NCI-H526 treated with DMSO at 0.1 percent for 48 hours (cell line): Measurements from ENCODE around the gene RNASE13.
A peak's percentile ranks its signal among the peaks of the same experiment; 100 is the strongest.

Source experiments
- DNase-seq: peaks from one replicate; lab custom pipeline; 2025; lab: John Stamatoyannopoulos, UW

RNASE13 gene, protein sequence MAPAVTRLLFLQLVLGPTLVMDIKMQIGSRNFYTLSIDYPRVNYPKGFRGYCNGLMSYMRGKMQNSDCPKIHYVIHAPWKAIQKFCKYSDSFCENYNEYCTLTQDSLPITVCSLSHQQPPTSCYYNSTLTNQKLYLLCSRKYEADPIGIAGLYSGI

DNA sequence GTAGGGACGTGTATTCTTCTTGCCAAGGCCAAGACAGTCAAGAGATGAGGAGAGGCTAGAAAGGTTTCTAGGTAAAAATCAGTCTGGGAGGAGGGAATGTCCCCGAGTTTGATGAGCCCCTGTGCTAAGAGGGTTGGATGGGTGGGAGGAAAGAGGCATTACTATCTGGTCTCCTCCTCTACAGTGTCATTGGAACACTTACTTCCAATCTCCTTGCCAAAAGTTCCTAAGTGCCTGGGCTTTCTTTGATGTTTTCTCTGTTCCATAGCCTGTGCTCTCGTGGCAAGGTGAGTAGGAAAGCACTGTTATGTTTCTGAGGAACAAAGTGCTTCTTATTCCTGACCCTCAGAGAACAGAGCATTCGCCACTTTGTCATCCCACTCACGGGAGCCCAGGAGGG is at the start of gene RNASE13:
RNASE13 (minus strand) TSS at position 101 of the 400 bp plus-strand sequence. CDS start 519 bp downstream, outside the sequence.
- DNase-seq: no peak

DNA sequence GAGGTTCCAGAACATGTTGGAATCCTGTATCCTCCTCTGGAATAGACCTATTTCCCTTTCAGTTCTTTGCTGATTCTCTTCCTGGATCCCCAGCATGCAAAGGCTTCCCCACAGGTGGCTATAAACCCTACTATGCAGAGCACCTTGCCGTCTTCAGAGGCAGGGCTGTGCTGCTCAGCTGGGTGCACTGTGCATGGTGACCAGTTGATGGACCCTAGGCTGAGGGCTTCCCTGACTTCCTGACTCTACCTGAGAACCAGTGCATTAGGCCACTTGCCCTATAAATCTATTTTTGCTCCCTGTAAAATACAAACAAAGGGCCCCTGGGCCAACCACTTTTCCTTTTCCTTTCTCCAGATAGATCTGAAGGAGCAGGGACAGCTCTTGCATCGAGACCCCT is 49.8 kb upstream of the RNASE13 start:
- DNase-seq: no peak

DNA sequence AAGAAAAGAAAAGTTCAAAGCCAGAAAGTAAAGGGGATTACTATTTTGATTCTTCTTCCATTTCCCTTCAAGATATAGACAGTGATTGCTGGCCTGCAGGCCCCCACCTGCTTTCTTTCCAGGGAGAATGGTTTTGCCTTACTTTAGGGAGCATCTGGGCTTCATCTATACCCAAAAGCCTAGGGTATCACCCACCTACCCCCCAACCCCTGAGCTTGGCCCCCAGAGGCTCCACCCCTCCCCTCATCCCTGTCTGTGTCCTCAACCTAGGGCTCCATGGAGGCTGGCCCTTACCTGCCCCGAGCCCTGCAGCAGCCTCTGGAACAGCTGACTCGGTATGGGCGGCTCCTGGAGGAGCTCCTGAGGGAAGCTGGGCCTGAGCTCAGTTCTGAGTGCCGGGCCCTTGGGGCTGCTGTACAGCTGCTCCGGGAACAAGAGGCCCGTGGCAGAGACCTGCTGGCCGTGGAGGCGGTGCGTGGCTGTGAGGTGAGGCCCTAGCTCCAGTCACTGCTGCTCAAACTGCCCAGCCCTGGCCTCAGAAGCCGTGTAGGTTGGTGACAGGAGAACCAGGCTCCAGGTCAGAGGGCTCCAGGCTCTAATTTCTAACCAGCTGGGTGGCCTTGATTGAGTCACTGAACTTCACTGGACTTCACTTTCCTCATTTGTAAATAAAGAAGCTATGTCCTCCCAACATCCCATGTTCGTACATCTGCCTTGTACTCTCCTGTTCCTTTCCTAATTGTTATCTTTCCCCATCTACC is 49.1 kb upstream of the RNASE13 start:
- DNase-seq: no peak

DNA sequence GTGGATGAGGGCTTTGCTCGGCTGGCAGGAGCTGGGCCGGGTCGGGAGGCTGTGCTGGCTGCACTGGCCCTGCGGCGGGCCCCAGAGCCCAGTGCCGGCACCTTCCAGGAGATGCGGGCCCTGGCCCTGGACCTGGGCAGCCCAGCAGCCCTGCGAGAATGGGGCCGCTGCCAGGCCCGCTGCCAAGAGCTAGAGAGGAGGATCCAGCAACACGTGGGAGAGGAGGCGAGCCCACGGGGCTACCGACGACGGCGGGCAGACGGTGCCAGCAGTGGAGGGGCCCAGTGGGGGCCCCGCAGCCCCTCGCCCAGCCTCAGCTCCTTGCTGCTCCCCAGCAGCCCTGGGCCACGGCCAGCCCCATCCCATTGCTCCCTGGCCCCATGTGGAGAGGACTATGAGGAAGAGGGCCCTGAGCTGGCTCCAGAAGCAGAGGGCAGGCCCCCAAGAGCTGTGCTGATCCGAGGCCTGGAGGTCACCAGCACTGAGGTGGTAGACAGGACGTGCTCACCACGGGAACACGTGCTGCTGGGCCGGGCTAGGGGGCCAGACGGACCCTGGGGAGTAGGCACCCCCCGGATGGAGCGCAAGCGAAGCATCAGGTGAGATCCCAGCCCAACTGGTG is 47.0 kb upstream of the RNASE13 start:
- DNase-seq: no peak

DNA sequence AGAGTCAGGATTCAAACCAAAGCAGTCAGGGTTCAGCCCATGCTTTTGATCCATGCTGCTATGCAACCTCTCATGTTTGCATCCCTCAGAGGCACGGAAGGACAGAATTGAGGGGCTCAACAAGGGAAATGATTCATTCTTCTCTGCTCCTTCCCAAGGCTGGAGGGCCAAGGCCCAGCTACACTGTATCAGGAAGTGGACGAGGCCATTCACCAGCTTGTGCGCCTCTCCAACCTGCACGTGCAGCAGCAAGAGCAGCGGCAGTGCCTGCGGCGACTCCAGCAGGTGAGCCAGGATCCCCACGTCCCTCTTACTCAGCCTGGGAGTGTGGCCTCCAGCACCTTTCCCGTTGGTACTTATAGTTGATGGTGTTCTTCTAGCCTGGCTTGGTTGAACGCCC is 44.1 kb upstream of the RNASE13 start:
- DNase-seq: no peak

DNA sequence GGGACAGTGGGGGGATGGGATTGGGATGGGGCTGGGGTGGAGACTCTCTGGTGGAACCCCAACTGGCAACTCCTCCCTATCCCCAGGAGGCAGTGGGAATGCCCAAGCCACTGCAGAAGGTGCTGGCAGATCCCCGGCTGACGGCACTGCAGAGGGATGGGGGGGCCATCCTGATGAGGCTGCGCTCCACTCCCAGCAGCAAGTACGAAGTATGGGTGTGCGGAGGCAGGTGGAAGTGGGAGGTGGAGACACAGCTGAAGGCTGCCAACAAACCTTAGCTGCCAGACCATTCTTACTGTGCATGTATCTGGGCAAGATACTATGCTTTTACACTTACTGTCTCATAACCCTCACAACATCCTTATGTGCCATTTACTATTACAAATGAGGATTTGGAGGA is 43.7 kb upstream of the RNASE13 start:
- DNase-seq: no peak

DNA sequence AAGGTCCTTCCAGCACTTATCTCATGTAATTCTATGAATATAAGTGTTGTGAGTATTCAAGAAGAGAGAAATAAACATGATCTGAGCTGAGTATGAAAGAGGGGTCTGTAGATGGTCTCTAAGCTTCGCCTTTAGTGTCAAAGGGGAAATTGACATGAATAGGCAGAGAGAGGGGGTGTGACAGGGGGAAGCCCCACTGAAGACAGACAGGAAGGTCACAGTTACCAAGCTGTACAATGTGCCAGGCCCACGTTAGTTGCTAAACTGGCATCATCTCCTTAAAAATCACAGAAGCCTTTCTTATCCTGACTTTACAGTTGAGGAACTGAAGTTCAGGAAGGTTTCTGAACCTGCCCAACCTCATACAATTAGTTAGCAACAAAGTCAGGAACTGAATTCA is 43.1 kb upstream of the RNASE13 start:
- DNase-seq: no peak

DNA sequence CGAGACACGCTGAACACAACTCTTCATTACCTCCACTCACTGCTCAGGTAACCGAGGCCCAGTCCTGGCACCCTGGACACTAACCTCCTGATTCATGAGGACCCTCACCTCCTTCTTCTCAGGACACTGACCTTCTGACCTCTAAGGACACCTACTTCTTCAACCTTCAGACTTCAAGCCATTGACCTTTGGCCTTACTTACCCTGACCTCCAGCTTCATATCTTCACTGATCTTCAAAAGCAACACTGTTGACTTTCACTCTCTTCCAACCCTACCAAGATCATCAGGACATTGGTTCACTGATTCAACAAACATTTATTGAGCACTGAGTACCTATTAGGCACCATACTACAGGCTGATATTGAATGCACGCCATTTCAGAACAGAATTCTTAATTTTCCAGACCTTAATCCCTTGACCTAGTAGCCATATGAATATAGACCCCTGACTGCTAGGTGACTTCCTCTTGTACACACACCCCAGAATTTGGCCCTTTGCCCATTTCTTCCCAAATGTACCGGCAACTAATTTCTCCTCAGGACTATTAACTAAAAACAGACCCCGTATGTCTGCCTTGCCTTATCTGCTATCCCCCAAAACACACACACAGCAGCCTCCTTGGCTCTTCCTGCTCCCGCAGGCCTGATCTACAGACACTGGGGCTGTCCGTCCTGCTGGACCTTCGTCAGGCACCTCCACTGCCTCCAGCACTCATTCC is 41.3 kb upstream of the RNASE13 start:
- no peak for DNase-seq

DNA sequence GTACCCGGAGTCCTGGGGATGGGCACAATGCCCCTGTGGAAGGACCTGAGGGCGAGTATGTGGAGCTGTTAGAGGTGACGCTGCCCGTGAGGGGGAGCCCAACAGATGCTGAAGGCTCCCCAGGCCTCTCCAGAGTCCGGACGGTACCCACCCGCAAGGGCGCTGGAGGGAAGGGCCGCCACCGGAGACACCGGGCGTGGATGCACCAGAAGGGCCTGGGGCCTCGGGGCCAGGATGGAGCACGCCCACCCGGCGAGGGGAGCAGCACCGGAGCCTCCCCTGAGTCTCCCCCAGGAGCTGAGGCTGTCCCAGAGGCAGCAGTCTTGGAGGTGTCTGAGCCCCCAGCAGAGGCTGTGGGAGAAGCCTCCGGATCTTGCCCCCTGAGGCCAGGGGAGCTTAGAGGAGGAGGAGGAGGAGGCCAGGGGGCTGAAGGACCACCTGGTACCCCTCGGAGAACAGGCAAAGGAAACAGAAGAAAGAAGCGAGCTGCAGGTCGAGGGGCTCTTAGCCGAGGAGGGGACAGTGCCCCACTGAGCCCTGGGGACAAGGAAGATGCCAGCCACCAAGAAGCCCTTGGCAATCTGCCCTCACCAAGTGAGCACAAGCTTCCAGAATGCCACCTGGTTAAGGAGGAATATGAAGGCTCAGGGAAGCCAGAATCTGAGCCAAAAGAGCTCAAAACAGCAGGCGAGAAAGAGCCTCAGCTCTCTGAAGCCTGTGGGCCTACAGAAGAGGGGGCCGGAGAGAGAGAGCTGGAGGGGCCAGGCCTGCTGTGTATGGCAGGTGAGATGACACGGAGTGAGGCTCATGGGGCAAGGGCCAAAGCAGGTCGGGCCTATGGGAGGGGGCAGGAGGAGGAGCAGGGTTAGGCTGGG is 40.0 kb upstream of the RNASE13 start:
- no peak for DNase-seq

DNA sequence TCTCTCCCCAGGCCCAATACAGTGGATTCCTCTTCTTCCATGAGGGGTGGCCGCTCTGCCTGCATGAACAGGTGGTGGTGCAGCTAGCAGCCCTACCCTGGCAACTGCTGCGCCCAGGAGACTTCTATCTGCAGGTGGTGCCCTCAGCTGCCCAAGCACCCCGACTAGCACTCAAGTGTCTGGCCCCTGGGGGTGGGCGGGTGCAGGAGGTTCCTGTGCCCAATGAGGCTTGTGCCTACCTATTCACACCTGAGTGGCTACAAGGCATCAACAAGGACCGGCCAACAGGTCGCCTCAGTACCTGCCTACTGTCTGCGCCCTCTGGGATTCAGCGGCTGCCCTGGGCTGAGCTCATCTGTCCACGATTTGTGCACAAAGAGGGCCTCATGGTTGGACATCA is 39.3 kb upstream of the RNASE13 start:
- no peak for DNase-seq

DNA sequence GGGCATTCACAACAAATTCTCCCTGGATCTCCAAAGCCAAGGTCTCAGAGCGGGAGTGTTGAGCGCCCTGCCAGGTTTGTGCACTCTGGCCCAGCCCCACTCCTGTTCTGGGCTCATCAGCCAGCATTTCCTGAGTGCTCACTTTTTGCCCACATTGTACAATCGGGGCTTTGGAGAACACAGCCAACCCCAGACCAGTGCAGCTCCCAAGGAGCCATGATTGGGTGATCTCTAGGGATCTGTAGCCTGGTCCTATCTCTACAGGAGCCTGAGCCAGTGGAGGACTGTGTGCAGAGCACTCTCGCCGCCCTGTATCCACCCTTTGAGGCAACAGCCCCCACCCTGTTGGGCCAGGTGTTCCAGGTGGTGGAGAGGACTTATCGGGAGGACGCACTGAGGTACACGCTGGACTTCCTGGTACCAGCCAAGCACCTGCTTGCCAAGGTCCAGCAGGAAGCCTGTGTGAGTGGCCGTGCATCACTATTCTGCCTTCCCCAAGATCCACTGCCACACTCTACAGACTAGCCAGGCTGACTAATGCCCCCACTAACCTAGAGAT is 38.3 kb upstream of the RNASE13 start:
- DNase-seq: no peak

DNA sequence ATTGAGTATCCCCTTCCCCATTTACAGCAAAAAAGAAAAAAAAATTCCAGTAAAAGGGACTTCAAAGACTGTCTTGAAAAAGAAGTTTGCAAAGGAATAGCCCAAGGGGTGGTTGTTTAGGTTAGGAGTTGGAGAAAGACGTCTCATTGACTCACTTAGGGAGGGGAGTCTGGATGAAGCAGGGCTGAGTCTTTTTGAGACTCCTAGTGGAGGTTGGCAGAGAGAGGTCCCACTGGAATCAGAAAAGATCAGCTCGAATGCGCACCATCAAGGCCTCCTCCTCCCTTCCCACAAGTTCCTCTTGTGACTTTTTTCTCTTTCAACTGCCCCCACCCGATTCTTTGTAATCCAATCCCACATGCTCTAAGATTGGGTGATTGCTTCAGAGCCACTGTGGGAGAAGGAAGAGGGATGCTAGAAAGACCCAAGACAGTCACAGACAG is 37.4 kb upstream of the RNASE13 start:
- DNase-seq: no peak

DNA sequence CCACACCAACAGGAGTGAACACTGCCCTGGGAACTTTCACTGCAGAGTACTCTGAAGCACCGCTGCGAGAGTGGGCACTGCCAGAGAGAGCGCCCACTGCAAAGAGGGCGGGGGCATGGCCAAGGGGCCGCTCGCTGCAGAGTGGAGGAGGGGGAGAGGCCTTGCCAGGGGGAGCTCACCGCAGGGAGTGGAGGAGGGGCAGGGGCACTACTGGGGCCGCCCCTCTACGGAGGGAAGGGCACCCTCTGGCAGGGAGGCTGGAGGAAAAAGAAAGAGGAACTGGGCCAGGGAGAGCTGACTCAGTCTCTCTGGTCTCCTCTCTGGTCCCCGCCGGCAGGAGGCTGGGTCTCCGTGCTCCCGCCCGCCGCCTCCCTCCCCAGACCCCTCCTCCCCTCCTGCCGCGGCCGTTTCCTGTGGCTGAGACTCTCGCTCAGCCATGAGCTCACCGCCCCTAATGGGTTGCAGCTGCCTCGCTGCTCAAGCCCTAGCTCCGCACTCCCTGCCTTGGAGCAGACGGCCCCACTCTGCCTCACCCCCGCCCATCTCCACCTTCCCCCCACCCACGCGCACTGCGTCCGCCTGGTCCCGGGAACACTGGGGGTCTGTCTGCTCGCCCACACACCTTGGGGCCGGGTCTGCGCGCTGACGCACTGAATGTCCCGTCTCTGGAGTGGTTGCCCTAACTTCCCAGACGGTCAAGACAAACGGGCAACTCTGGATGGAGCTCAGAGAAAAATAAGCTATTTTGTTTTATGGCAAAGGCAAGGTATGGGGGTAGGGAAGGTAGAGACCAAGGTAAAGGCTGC is 36.8 kb upstream of the RNASE13 start:
- DNase-seq: peak; percentile 68

DNA sequence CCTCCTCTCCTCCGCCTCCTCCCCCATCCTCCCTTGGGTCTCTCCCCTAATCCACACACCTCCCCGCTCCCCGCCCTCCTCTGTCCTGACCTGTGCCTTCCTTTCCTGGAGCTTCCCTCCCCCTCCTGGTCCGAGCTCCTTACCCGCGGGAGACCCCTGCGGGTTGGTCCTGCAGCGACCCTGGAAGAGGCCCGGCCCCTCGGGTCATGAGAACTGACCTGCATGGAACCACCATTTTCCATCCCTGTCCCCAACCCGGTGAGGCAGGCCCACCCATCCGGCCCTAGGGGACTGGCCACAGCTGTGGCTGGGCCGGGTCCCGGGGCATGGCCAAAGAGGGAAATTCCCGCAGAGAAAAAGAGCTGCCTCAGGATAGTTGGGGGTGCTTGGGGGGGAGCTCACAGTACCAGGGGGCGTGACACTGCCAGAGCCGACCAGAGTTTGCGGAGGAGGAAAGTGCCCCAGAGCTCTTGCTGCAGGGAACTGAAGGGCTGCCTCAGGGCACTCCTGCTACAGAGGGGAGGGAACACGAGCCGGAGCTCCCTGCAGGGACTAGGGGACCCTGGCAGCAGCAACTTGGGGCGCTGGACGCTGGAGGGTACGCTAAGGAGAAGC is 36.1 kb upstream of the RNASE13 start:
- no peak for DNase-seq

DNA sequence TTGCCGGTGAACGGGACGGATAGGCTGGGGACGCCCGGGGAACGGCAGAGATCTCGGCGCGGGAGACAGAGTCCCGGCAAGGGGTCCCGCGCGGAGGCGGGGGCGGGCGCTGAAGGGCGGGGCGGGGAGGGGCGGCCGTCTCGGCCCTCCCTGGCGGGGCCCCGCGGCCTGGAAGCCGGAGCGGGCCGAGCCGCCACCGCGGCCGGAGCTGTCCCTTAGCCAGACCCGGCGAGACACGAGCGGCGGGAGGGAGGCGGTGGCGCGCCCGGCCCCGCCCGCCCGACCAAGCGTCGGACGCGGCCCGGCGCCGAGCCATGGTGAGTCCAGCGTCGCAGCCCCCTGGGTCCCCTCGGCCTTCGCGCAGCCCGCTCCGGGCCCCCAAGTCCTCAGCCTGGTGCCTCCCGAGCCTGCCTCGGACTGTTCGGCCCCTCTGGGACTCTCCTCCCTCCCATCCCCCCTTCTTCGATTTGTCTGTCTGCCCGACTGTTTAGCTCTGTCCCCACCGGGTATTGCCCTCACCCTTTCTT is 35.5 kb upstream of the RNASE13 start, which contains the start of gene ARHGEF40:
ARHGEF40 (plus strand) TSS at position 222 of the 527 bp plus-strand sequence; CDS start at position 315, 93 bp downstream.
- DNase-seq: no peak

DNA sequence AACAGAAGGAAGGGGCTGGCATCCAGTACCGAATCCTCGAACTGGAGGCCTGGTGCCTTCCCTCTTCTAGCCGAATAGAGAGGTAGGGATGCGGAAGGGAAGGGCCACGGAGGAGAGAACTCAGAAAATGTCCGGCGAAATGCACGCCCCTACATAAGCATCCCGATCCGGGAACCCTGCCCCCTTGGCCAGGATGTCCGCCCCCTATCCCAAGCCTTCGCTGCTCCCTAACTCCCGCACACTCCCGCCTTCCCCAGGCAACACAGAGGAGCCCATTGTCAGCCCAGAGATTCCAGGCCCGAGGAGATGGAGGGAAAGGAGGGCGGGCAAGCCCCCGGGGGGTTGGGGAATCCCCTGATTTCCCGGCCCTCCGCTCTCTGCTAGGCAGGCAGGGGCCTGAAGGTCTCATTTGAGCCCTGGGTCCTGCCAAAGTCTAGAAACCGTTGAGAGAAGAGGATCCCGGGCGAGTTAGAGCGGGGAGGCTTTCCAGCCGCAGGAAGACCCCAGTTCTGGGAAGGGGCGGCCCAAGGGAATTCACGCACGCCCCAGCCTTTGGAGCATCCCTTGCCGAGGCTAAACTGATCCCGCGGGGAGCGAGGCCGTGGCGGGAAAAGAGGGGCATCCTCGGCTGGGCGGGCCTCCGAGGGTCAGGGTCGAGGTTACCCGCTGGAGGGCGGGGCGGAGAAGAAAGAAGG is 34.9 kb upstream of the RNASE13 start:
- no peak for DNase-seq

DNA sequence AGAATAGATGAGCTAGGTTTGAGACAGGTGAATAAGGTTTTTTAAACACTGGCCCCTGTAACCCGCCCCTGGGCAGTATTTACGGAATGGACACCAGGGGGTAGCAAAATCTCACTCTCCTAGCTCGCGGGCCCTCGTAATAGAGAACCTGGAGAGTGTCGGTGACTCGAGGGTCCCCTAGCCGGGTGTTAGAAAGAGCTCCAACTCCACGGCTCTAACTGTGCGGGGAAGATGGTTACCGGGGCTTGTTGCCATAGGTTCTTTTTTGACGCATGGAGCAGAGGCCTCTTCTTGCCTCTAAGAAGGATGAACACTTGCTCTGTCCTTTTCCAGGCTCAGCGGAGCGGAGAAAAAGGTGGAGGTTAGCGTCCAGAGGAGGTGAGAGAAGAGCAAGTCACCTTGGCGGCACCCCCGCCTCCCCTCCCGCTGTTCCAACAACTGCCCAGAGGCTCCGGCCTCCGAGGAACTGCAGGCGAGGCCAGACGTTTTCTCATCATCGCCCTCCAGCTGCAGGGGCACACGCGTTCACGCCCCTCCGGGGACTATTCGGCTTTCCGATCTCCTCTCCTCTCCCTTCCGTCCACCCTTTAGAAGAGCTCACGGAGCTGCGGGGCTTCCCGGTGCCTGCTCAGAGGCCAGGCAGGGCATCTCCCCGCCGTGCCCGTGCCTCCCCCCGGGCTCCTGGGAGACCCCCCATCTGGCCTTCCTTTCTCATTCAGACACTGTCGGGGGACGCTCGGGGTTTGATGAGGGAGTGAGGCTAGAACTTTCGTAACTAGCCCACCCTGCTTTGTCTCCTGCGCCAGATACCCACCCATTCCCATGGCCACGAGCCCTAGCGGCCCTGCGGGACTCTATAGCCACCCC is 34.1 kb upstream of the RNASE13 start:
- peak; percentile 43 for DNase-seq

DNA sequence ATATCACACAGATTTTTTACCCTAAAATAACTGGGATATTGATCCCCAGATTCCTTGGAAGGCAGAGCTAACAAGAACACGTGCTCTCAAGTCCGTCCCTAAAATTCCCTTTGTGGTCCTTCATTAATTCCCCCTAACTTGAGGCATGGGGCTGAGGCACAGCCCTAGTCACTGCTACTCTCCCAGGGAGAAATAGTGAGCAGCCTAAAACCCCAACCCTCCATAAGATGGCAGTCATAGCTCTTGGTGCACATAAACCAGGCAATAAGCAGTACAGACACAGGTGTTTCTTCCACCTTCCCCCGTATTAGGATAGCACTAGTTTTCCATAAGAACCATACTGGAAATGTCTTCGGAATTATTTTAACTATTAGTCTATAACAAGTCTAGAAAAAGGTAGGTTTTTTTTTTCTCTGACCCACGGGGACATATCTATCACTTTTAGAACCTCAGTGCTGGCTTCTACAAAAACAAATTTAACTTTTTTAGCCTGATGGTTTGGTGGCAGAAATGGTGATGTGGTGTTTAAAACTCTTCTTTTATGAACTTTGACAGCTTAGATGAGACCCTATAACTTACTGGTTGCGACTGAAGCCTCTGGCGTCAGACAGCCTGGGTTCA is 32.4 kb upstream of the RNASE13 start:
- no peak for DNase-seq
